Activated naive CD8-positive, alpha-beta T cell treated with anti-CD3 and anti-CD28 coated beads, Interleukin-2, amount 50 U/mL, for 16 hours (primary cell): ENCODE results near the gene LILRB3.
"Not testable (repeated sequence)": the region's sequence is repeated elsewhere in the genome, so short reads cannot be mapped to it uniquely, and the experiment has no call there.

Experiments
- DNase-seq: peaks from one replicate; pipeline ENCODE4 v3.0.0-alpha.2; 2020; ENCODE audit warnings: low read depth, low spot score

Gene LILRB3

DNA sequence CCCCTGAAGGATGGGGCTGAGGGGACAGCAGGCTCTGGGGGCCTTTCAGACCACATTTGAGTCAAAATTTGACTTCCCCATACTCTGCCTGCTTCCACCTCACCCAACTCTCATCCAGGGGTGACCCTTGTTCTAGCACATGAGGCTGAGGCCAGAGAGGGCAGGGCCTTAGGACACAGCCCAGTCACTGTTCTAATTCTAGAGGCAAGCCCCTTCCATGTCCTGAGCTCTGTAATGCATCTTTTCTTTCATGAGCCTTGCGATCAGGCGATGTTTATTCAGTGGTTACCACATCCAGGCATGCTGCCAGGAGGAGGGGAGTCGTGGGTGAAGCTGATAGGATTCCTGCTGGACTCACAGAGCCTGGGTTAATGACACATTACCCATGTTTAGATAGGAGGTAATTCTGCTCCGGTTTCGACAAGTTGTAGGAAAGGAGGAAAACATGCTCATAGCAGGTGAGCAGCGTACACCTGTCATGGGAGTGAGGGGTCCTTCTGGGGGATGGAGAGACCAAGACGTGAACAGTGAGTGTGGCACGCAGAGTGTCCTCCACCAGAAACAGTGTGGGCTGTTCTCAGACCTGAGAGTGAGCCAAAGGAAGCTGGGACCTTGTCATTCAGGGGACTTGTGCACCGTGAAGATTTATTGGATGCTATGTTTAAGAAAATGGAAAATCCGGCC is 12.9 kb downstream of the LILRB3 start:
- no peak for DNase-seq

DNA sequence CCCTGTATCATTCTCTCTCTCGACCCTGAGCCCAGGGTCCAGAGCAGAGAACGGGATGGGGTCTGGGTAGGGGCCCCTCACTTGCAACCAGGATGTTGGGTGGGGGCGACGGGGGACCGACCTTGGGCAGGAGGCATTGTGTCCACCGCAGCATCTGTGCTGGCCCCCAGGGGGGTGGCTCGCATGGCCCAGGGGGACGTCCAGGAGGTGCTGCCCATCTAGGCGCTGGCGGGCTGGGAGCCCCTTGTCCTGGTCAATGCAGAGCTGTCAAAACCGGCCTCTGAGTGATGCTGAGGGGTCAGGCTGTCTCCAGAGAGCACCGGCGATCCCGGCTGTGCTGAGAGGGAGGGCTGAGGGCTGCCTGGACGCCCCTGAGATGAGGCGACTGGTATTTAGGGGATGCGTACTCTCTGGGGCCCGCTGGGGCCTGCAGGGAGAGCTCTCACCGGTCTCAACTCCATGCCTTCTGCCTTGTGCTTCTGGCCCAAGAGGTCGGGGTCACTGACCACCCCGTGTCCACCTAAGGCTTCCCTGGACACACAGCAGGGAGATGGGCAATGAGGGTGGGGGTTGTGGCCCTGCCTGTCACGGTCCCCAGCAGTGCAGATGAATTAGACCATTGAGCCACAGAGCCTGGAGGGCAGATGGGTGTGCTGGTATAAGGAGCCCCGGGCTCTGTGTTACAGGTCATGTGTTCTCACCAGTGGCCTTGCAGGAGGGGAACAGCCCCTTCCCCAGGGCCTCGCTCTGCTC is 13.6 kb downstream of the LILRB3 start:
- DNase-seq = no peak

DNA sequence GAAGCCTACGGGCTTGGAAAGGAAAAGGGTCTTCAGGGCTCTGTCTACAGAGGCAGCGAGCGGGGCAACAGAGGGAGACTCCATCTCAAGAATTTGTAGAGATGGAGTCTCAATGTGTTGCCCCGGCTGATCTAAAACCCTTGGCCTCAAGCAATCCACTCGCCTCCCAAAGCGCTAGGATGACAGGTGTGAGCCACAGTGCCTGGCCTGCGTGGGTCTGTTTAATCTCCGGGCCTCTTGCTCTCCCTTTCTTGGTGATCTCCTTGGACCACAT is 14.1 kb downstream of the LILRB3 start:
- no peak for DNase-seq

DNA sequence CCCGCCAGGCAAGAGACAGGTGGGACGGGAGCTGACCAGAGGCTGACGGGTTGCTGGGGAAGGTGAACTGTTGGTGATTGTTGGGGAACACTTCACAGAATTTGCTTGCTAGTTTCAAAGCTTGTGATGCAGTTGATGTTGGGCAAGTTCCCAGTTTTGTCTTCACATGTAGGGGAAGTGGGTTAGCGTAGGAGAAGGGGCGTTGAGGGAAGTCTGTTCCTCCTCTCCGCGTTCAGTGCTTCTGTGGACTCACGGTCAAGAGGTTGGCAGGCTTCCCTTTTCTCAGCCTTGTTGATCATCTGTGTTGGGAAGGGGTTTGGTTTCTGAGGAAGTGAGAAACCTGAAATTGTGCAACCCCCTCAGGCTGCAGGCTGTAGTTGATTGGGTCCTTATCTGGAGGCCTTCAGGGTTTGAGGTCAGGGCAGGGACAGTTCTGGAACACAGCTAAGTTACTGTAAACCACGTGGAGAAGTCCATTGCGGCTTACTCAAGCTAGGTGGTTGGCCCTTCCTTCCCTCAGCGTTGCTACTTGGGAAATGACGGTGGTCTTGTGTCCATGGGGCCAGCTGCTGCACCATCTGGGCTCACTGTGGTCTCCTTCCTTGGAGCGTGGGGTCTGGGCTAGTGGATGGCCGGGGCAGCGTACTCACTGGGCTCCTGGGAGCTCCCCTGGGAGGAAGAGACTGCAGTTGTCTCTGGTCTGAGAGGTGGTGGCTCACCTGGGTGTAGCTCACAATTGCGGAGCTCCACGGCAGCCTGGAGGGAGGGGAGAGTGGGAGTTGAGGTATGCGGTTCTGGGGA is 14.6 kb downstream of the LILRB3 start:
- no peak for DNase-seq

DNA sequence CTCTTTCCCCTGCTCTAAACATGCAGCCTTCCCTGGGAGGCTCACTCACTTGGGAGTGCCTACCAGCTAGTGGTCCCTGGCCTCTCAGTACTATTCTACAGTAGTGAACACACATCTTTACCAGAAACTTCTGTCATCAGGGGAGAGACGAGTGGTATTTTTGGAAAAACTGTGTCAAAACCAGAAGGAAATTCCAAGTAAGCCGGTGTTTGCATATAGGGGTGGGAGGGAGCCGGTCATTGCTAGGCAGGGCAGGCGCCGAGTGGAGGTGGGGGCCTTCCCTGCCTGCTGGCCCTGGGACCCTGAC is 15.2 kb downstream of the LILRB3 start:
- no peak for DNase-seq

DNA sequence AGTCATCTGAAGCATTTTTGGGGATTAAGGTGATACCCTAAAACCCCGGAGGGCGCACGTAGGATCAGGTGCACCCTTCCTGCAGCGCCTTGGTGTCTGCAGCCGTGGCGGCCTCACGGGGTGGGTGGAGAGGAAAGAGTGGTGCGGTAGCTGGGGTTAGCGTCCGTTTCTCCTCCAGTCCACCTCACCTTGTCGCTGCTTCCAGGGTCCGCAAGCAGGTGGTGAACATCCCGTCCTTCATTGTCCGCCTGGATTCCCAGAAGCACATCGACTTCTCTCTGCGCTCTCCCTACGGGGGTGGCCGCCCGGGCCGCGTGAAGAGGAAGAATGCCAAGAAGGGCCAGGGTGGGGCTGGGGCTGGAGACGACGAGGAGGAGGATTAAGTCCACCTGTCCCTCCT is 15.6 kb downstream of the LILRB3 start:
- DNase-seq = not testable (repeated sequence)

DNA sequence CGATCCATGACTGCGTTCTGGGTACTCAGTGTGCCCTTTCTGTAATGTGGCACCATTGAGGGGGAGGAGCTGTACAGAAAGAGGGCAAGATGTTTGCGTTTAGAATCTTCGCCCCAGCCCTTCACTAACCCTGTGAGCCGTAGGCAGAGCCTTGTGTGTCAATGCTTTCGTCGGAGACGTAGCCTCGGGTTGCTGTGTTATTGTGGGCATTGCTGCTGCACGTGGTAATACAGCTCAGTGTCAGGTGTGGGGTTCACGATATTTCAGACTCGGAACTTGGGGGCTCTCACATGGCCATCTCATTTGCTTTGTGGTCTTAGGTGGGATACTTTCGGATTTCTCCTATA is 16.0 kb downstream of the LILRB3 start:
- DNase-seq = no peak

DNA sequence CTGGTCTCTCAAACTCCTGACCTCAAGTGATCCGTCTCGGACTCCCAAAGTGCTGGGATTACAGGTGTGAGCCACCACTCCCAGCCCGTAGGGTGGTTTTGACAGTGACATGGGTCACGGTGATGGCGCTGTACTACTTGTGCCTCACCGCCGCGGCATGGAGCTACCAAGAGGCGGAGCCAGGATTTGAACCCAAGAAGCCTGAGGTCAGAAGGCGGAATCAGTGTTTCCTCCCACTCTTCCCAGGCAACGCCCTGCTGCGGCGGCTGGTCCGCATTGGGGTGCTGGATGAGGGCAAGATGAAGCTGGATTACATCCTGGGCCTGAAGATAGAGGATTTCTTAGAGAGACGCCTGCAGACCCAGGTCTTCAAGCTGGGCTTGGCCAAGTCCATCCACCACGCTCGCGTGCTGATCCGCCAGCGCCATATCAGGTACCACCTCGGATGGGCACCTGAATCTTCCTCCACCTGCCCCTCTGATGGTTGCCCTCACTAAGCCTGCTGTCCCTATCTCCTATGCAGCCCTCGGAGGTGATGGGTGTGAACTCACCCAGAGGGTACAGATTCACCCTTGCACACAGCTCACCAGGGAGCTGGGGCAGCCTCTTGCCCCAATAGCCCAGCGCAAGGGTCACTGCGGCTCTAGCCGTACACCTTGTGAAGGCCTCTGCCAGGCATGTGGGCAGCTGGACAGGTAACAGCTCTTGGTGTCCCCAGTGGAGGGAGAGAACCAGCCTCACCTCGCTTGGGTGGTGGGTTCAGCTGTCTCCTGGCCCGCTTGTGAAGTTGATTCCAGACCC is 16.6 kb downstream of the LILRB3 start:
- DNase-seq = no peak

DNA sequence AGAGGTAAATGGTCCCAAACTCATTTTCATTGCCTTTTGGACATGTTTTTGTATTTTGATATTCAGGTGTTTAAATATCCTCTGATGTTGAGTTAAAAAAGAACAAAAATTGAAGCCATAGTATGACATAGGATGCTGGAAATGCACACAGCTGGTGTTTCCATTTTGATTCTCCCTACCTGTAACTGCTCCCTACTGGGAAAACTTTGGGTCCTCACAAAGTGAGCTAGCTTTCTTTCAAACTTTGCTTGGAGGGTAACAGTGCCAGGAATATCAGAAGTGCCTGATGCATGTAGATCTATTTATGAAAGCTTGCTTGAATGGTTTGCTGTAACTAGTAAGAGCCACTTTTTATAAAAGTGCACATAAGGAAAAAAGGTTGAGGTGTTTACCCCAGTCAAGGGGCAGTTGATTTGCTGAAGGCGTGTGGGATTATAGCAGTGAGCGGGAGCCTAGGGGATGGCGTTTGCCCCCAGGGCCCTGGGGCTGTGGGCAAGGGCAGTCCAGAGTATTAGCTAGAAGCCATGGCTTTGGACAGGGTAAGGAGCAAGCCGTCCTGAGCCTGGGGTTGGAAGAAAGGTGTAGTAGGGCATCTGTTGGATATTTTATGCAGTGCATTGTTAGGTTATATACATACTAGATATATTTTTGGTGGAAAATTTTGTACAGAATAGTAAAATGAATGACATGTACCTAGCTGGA is 17.9 kb downstream of the LILRB3 start:
- DNase-seq = no peak

DNA sequence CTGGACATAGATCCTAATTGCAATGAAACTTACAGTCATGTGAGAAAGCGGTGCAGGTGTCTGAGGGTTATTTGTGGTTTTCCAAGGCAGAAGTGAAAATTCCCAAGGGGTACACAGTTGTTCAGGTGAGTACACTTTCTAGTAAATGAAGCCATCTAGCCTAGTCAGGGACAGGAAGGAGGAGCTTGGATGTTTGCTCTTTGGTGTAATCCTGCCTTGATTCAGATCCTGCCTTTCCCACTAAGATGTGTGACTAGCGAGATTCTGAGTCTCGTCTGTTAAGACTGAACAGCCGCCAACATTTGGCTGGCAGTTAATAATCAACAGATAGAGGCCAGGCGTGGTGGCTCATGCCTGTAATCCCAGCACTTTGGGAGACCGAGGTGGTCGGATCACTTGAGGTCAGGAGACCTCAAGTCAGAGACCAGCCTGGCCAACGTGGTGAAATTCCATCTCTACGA is 19.6 kb downstream of the LILRB3 start:
- DNase-seq = no peak

DNA sequence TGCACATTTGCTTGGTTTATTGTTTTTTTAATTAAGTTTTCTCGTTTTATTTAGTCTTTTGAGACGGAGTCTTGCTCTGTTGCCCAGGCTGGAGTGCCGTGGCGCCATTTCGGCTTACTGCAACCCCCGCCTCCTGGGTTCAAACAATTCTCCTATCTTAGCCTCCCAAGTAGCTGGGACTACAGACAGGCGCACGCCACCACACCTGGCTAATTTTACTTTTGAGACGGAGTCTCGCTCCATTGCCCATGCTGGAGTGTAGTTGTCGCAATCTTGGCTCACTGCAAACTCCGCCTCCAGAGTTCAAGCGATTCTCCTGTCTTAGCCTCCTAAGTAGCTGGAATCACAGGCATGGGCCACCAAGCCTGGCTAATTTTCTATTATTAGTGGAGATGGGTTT is 20.8 kb downstream of the LILRB3 start:
- no peak for DNase-seq

DNA sequence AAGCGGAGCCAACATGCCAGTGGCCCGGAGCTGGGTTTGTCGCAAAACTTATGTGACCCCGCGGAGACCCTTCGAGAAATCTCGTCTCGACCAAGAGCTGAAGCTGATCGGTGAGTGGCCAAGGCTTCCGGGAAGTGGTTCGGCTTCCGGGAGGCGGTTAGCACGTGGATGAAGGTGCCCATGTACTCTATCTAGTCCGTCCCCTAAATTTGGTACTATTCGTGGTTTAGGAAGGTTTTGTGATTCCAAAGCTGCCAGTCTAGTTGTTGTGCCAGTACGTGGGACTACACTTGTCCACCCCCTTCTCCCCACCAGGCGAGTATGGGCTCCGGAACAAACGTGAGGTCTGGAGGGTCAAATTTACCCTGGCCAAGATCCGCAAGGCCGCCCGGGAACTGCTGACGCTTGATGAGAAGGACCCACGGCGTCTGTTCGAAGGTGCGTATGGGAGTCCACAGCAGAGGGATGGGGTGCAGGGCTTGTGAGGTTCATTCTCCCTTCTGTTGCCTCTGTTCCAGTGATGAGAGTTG is 21.6 kb downstream of the LILRB3 start:
- no peak for DNase-seq

DNA sequence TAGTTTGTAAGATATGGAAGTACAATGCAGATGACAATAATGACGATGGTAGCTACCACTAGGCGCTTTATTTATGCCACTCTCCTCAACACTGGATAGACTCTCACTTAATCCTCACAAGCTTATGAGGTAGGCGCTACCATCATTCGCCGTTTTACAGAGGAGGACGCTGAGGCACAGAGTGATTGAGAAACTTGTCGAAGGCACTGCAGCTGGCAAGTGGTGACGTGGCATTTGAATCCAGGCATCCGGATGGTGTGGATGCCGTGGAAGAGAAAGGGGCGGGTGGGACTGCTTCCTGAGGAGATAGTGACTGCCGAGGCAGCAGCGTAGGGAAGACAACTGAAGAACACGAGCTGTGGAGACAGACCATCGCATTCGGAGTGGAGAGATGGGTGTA is 23.4 kb downstream of the LILRB3 start:
- DNase-seq = no peak

DNA sequence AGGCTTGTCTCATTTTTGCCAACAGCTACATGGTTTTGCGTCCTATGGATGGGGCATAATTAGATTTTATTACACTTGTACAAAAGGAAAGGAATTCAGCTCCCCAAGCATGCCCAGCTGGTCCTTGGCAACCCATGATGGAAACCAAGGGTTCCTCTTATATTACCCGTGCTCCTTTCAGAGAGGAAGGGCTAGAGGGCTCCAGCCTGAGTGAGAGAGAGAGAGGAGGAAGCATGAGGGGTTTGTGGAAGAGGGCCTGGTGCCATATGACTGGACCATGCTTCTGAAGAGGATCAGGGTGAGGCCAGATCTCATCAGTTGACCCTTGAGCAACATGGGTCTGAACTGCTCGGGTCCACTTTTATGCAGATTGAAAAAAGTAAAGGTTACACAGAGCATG is 25.7 kb downstream of the LILRB3 start:
- DNase-seq = no peak

DNA sequence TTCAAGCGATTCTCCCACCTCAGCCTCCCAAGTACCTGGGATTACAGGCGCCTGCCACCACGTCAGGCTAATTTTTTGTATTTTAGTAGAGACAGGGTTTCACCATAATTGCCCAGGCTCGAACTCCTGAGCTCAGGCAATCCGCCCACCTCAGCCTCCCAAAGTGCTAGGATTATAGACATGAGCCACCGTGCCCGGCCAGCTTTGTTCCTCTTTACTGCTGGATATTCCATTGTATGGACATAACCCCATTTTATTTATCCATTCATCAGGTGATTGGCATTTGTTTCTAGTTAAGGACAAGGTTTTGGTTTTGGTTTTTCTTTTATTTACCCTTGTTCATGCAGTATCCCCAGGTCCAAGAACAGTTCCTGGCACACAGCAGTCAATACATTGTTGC is 26.3 kb downstream of the LILRB3 start:
- DNase-seq = no peak

DNA sequence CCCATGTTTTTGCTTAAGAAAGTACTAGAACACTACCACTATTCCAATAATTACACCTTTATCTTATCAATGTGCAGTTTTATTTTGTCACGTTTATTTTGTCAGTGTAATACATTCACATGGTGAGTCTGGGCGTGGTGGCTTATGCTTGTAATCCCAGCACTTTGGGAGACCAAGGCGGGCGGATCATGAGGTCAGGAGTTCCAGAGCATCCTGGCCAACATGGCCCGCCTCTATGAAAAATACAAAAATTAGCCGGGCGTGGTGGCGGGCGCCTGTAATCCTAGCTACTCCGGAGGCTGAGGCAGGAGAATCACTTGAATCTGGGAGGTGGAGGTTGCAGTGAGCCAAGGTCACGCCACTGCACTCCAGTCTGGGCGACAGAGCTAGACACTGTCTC is 28.3 kb downstream of the LILRB3 start:
- DNase-seq = not testable (repeated sequence)

DNA sequence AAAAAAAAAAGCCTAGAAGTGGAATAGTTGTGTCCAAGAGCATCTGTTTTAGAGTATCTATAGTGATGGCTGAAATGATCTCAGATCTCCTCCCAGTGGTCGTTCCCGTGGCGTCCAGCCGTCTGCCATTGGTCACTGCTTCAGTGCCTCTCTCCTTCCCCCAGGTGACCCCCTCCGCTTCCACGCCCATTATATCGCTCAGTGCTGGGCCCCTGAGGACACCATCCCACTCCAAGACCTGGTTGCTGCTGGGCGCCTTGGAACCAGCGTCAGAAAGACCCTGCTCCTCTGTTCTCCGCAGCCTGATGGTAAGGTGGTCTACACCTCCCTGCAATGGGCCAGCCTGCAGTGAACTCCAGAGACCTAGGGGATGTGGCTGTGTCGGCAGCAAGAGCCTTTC is 29.8 kb downstream of the LILRB3 start:
- DNase-seq = no peak

DNA sequence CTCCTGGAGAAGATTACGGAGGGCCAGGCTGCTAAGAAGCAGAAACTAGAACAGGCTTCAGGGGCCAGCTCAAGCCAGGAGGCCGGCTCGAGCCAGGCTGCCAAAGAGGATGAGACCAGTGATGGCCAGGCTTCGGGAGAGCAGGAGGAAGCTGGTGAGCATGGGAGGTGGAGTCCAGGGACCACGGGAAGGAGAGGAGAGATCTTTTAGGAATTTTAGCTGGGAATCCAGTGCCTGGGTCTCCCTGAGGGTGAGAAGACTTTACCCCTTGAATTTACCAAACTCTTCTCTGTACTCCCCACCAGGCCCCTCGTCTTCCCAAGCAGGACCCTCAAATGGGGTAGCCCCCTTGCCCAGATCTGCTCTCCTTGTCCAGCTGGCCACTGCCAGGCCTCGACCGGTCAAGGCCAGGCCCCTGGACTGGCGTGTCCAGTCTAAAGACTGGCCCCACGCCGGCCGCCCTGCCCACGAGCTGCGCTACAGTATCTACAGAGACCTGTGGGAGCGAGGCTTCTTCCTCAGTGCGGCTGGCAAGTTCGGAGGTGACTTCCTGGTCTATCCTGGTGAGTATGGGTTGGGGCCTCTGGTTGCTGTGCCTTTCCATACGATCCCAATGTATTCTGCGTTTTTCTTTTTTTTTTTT is 30.9 kb downstream of the LILRB3 start:
- DNase-seq = no peak

DNA sequence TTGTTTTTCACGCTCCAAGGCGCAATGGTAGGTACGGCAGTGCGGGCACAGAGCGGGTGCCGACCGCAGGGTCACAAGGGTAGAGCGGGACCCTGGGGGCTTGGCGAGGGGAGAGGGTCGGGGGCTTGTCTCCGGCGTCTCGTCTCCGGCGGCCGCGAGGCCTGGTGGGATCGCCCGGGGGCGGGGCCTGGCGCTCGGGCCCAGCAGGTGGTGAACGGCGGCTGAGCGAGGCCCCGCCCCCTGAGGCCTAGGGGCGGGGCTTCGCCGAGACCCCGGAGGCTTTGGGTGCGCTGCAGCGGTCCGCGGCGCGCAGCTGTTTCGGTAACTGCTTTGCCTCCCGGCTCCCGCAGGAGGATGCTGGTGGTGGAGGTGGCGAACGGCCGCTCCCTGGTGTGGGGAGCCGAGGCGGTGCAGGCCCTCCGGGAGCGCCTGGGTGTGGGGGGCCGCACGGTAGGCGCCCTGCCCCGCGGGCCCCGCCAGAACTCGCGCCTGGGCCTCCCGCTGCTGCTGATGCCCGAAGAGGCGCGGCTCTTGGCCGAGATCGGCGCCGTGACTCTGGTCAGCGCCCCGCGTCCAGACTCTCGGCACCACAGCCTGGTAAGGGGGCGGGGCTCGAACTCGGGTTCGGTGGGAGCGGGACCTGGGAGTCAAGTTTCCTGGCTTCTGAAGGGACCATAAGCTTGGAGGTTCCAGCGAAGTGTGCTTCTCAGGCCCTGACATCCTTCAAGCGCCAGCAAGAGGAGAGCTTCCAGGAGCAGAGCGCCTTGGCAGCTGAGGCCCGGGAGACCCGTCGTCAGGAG is 31.6 kb downstream of the LILRB3 start, which contains the start of gene TSEN34:
Gene TSEN34, plus strand, starts transcription at position 298 of the 800 bp plus-strand sequence. Its CDS starts 57 bp downstream, at position 355.
- peak; percentile 71 for DNase-seq

DNA sequence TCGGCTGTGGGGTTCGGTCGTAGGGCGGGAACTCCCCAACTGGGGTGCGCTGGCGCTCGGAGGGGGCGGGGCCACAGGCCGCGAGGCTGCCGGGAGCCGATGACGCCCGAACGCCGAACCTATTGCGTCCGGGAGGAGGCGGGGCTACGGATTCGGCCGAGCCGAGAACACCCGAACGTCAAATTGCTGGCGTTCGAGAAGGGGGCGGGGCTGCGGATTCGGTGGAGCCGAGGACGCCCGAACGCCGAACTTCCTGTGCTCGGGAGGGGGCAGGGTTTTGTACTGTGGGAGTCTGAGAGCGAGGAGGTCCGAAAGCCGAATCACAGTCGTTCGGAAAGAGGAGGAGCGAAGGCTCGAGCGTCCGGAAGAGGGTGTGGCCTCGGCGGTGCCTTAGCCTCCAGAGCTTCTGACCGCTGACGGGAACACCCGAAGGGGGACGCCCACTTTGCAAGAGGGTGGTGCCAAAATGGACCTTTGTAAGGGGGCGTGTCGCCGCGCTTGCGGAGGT is 32.2 kb downstream of the LILRB3 start:
- peak; percentile 100 for DNase-seq
